Smooth muscle cell (in vitro differentiated cells): ENCODE results near the gene GPR37L1. TPM values are rescaled to one million over a fixed set of nuclear protein-coding genes. Genes with fewer than 3 reads are reported as not detected.
"Not testable (repeated sequence)": the region's sequence is repeated elsewhere in the genome, so short reads cannot be mapped to it uniquely, and the experiment has no call there.

Experiments
- DNase-seq: peaks from one replicate; lab custom pipeline; 2025; ENCODE audit not compliant: unreplicated experiment; lab: John Stamatoyannopoulos, UW
- H2AFZ ChIP-seq: fragments of 200-600 bp; sonication (generic); 2 replicates; pipeline ENCODE4 v1.6.0; 2016; ENCODE audit warnings: antibody characterized with exemption, low read depth, mild to moderate bottlenecking
- H3F3A ChIP-seq: fragments of 200-600 bp; sonication (generic); 2 replicates; pipeline ENCODE4 v1.6.0; 2017; ENCODE audit warnings: antibody characterized with exemption, low read depth
- H3K27ac ChIP-seq: fragments of 200-600 bp; sonication (generic); 2 replicates; pipeline ENCODE4 v1.5.1; 2016; ENCODE audit warnings: low read depth, mild to moderate bottlenecking
- H3K27me3 ChIP-seq: fragments of 200-600 bp; sonication (generic); 2 replicates; pipeline ENCODE4 v1.6.1; 2016; ENCODE audit warnings: low read depth, mild to moderate bottlenecking
- H3K36me3 ChIP-seq: fragments of 200-600 bp; sonication (generic); 2 replicates; pipeline ENCODE4 v1.5.1; 2016; ENCODE audit warnings: low read depth
- H3K4me1 ChIP-seq: fragments of 200-600 bp; sonication (generic); 2 replicates; pipeline ENCODE4 v1.5.1; 2016; ENCODE audit warnings: low read depth
- H3K4me2 ChIP-seq: fragments of 200-600 bp; sonication (generic); 2 replicates; pipeline ENCODE4 v1.6.0; 2016; ENCODE audit warnings: mild to moderate bottlenecking
- H3K4me3 ChIP-seq: fragments of 200-600 bp; sonication (generic); 2 replicates; pipeline ENCODE4 v1.5.1; 2016; ENCODE audit warnings: mild to moderate bottlenecking
- H3K79me2 ChIP-seq: fragments of 200-600 bp; sonication (generic); 2 replicates; pipeline ENCODE4 v1.6.0; 2016; ENCODE audit warnings: low read depth, mild to moderate bottlenecking
- H3K9ac ChIP-seq: fragments of 200-600 bp; sonication (generic); 2 replicates; pipeline ENCODE4 v1.6.0; 2016; ENCODE audit warnings: low read depth
- H3K9me3 ChIP-seq: fragments of 200-600 bp; sonication (generic); replicated peaks from 2 replicates; pipeline ENCODE4 v1.5.1; 2016; ENCODE audit warnings: low read depth
- H4K20me1 ChIP-seq: fragments of 200-600 bp; sonication (generic); 2 replicates; pipeline ENCODE4 v1.6.0; 2016; ENCODE audit warnings: low read depth
- CTCF ChIP-seq: fragments of 200-600 bp; sonication (generic); IDR thresholded peaks from 2 replicates; pipeline ENCODE4 v1.5.1; 2017; ENCODE audit warnings: borderline replicate concordance, mild to moderate bottlenecking, antibody characterized with exemption; ENCODE audit not compliant: insufficient read depth, poor library complexity, severe bottlenecking
- WGBS: methylation state at CpG from one replicate; pipeline ENCODE4 v1.1.7; 2016; ENCODE audit warnings: low lambda C conversion rate; 5-methylcytosine and 5-hydroxymethylcytosine counted together
- polyA plus RNA-seq: library from polyadenylated mRNA; unstranded; fragments of >200 nt; fragmentation: Nextera tagmentation; extraction: Ambion mirVana; gene quantifications from 2 replicates; pipeline ENCODE4 v1.2.1, GENCODE V29; 2016
- total RNA-seq: library from RNA; depleted of rRNA; stranded (reverse); fragments of >200 nt; gene quantifications from 2 replicates; pipeline ENCODE4 v1.2.3, GENCODE V29; 2014

The GPR37L1 gene
- total and polyA plus RNA-seq, 2 experiments from 2014 or later: not detected

- Histone ChIP-seq H3K79me2 (peaks cover 67% of the 10 kb centered on the region), H2AFZ (no peak overlapping the region), H3K4me3 (no peak overlapping the region), H3K9me3 (no peaks in the 10 kb centered on the region), H3K27ac (no peak overlapping the region), H3F3A (peaks cover 4% of the 10 kb centered on the region), H4K20me1 (peaks cover 80% of the 10 kb centered on the region), H3K27me3 (no peaks in the 10 kb centered on the region), H3K9ac (no peak overlapping the region), H3K36me3 (no peaks in the 10 kb centered on the region), H3K4me2 (no peak overlapping the region), H3K4me1 (peaks cover 5% of the 10 kb centered on the region)
- TF ChIP-seq CTCF: no peak
- DNase-seq: no peak
- 95% methylated on average over 4 of the region's 4 CpGs for WGBS
These were observed 18.1 kb downstream of the GPR37L1 start for GRCh38 chr1:202140833-202141232.

- Histone ChIP-seq H3K79me2 (peaks cover 67% of the 10 kb centered on the region), H4K20me1 (peaks cover 74% of the 10 kb centered on the region)
- H3K4me1 ChIP-seq, H3K9me3 ChIP-seq, H3K27ac ChIP-seq, H3K4me2 ChIP-seq, H3K9ac ChIP-seq, H3K4me3 ChIP-seq, DNase-seq, H2AFZ ChIP-seq, H3K27me3 ChIP-seq, H3F3A ChIP-seq, H3K36me3 ChIP-seq: not testable (repeated sequence)
- 100% methylated on average over 1 of the region's 3 CpGs for WGBS
These were observed 18.8 kb downstream of the GPR37L1 start for GRCh38 chr1:202141468-202141867.

GRCh38 chr1:202143011-202143767, 20.5 kb downstream of the GPR37L1 start:
- peaks cover 5% of the 10 kb centered on the region for H3K4me1 ChIP-seq
- WGBS: 36% methylated on average over 17 of the region's 17 CpGs
- H4K20me1 ChIP-seq: peaks cover 57% of the 10 kb centered on the region
- H3K79me2 ChIP-seq: peaks cover 67% of the 10 kb centered on the region
- no peaks in the 10 kb centered on the region for H3F3A ChIP-seq
- peak overlapping the region; percentile 54 for H2AFZ ChIP-seq
- peak overlapping the region; percentile 100 for H3K4me2 ChIP-seq
- DNase-seq: no peak
- no peak for TF ChIP-seq CTCF
- no peaks in the 10 kb centered on the region for H3K36me3 ChIP-seq
- peak overlapping the region; percentile 27 for H3K27ac ChIP-seq
- no peaks in the 10 kb centered on the region for H3K9me3 ChIP-seq
- H3K4me3 ChIP-seq: peak overlapping the region; percentile 94
- no peaks in the 10 kb centered on the region for H3K27me3 ChIP-seq
- peak overlapping the region; percentile 92 for H3K9ac ChIP-seq

GRCh38 chr1:202143768-202144401, 21.2 kb downstream of the GPR37L1 start:
- no peak for DNase-seq
- no peak for TF ChIP-seq CTCF
- Histone ChIP-seq H3F3A (no peaks in the 10 kb centered on the region), H3K4me2 (peak overlapping the region; percentile 100), H2AFZ (peak overlapping the region; percentile 54), H3K36me3 (no peaks in the 10 kb centered on the region), H4K20me1 (peaks cover 50% of the 10 kb centered on the region), H3K9ac (peak overlapping the region; percentile 92), H3K4me1 (peaks cover 5% of the 10 kb centered on the region), H3K27ac (peak overlapping the region; percentile 27), H3K4me3 (peak overlapping the region; percentile 94), H3K79me2 (peaks cover 60% of the 10 kb centered on the region), H3K9me3 (no peaks in the 10 kb centered on the region), H3K27me3 (no peaks in the 10 kb centered on the region)
- under 1% methylated on average over 49 of the region's 58 CpGs for WGBS
